SK-N-SH (cell line): ENCODE measurements around the gene UNK.

Experiments
- CTCF ChIP-seq: fragments of 200-600 bp; sonication (generic); IDR thresholded peaks from 2 replicates; pipeline ENCODE4 v1.6.1; 2017; ENCODE audit warnings: antibody characterized with exemption, mild to moderate bottlenecking, moderate library complexity
- POLR2AphosphoS5 ChIP-seq: IDR thresholded peaks from 2 replicates; pipeline ENCODE4 v1.6.1; 2012; ENCODE audit warnings: low read depth, low read length

GRCh38 chr17:75849724-75850123 lies 65.1 kb downstream of the UNK start:
- no peak for TF ChIP-seq POLR2AphosphoS5
- TF ChIP-seq CTCF = no peak
